GM19025 (cell line): Measurements from ENCODE around the gene EVPL.

Source experiments
- ATAC-seq: cut with Tn5 transposase; IDR thresholded peaks from one replicate; pipeline ENCODE4 v1.9.1; 2021; ENCODE audit warnings: mild to moderate bottlenecking, low read depth, moderate library complexity; ENCODE audit not compliant: unreplicated experiment

Gene EVPL

GRCh38 chr17:76019833-76020467, 7.2 kb downstream of the EVPL start:
- no peak for ATAC-seq

- ATAC-seq: no peak
Observed at GRCh38 chr17:76018801-76019200, 8.3 kb downstream of the EVPL start.

- no peak for ATAC-seq
Observed at GRCh38 chr17:76018340-76018680, 8.8 kb downstream of the EVPL start.

- ATAC-seq: no peak
Observed at GRCh38 chr17:76017481-76018339, 9.4 kb downstream of the EVPL start.

- no peak for ATAC-seq
Observed at GRCh38 chr17:76014925-76015261, 12.2 kb downstream of the EVPL start.

- ATAC-seq: peak; percentile 72
Observed at GRCh38 chr17:76014100-76014924, 12.8 kb downstream of the EVPL start.

GRCh38 chr17:76013377-76013932, 13.7 kb downstream of the EVPL start:
- no peak for ATAC-seq

- no peak for ATAC-seq
Observed at GRCh38 chr17:76011951-76012350, 15.2 kb downstream of the EVPL start.

GRCh38 chr17:76009969-76010661, 17.0 kb downstream of the EVPL start:
- ATAC-seq: no peak

GRCh38 chr17:76009447-76009846, 17.7 kb downstream of the EVPL start:
- ATAC-seq: no peak

GRCh38 chr17:76008630-76009425, 18.3 kb downstream of the EVPL start:
- ATAC-seq: no peak

GRCh38 chr17:76008208-76008607, 18.9 kb downstream of the EVPL start:
- no peak for ATAC-seq

- ATAC-seq: no peak
Observed at GRCh38 chr17:76007850-76008165, 19.3 kb downstream of the EVPL start.

GRCh38 chr17:76007131-76007849, 19.8 kb downstream of the EVPL start:
- no peak for ATAC-seq

GRCh38 chr17:76005263-76006149, 21.6 kb downstream of the EVPL start:
- ATAC-seq: no peak

- ATAC-seq: no peak
Observed at GRCh38 chr17:76004750-76005262, 22.3 kb downstream of the EVPL start.

GRCh38 chr17:76003915-76004314, 23.2 kb downstream of the EVPL start:
- no peak for ATAC-seq

- no peak for ATAC-seq
Observed at GRCh38 chr17:76002100-76002499, 25.0 kb downstream of the EVPL start.
